GM23338 (cell line): Measurements from ENCODE around the gene NLN. TPM values are rescaled to one million over a fixed set of nuclear protein-coding genes. Genes with fewer than 3 reads are reported as not detected.

ENCODE experiments used
- ATAC-seq: fragments of 200-7000 bp; cut with Tn5 transposase; 3 replicates; pipeline ENCODE4 v1.9.1; 2020
- DNase-seq: peaks from one replicate; pipeline ENCODE4 v3.0.0-alpha.2; 2015; ENCODE audit warnings: low spot score
- H2AFZ ChIP-seq: fragments of 200-600 bp; sonication (generic); 2 replicates; pipeline ENCODE4 v1.8.0; 2016; ENCODE audit warnings: antibody characterized with exemption, mild to moderate bottlenecking, moderate library complexity
- H3F3A ChIP-seq: fragments of 200-600 bp; sonication (generic); replicated peaks from 2 replicates; pipeline ENCODE4 v1.8.0; 2017; ENCODE audit warnings: antibody characterized with exemption, mixed run types, low read depth
- H3K27ac ChIP-seq: fragments of 200-600 bp; sonication (generic); 2 replicates; pipeline ENCODE4 v1.6.1; 2016; ENCODE audit warnings: low read depth
- H3K27me3 ChIP-seq: fragments of 200-600 bp; sonication (generic); 2 replicates; pipeline ENCODE4 v1.8.0; 2016; ENCODE audit warnings: mild to moderate bottlenecking, mixed run types, moderate library complexity; ENCODE audit not compliant: insufficient read depth
- H3K36me3 ChIP-seq: fragments of 200-600 bp; sonication (generic); 2 replicates; pipeline ENCODE4 v1.8.0; 2016; ENCODE audit warnings: mild to moderate bottlenecking; ENCODE audit not compliant: insufficient read depth
- H3K4me1 ChIP-seq: fragments of 200-600 bp; sonication (generic); 2 replicates; pipeline ENCODE4 v1.8.0; 2016; ENCODE audit warnings: mild to moderate bottlenecking, moderate library complexity; ENCODE audit not compliant: insufficient read depth
- H3K4me2 ChIP-seq: fragments of 200-600 bp; sonication (generic); 2 replicates; pipeline ENCODE4 v1.7.1; 2017; ENCODE audit warnings: mixed run types
- H3K4me3 ChIP-seq: fragments of 200-600 bp; sonication (generic); 2 replicates; pipeline ENCODE4 v1.6.1; 2016; ENCODE audit warnings: mixed run types
- H3K79me2 ChIP-seq: fragments of 200-600 bp; sonication (generic); replicated peaks from 2 replicates; pipeline ENCODE4 v1.8.0; 2017; ENCODE audit warnings: mild to moderate bottlenecking; ENCODE audit not compliant: insufficient read depth
- H3K9me2 ChIP-seq: fragments of 200-600 bp; sonication (generic); 2 replicates; pipeline ENCODE4 v1.8.0; 2017; ENCODE audit not compliant: insufficient read depth
- H4K20me1 ChIP-seq: fragments of 200-600 bp; sonication (generic); replicated peaks from 2 replicates; pipeline ENCODE4 v1.8.0; 2017; ENCODE audit warnings: mild to moderate bottlenecking; ENCODE audit not compliant: insufficient read depth
- H3K27ac Mint-ChIP-seq: 2 replicates; pipeline ENCODE4 v1.8.0; 2020; ENCODE audit warnings: inconsistent platforms, mild to moderate bottlenecking, moderate library complexity, mixed read lengths
- H3K27me3 Mint-ChIP-seq: 3 replicates; pipeline ENCODE4 v1.8.0; 2022; ENCODE audit warnings: low read depth, mild to moderate bottlenecking, moderate library complexity, mixed read lengths, inconsistent platforms; ENCODE audit not compliant: insufficient read depth, poor library complexity
- H3K36me3 Mint-ChIP-seq: 3 replicates; pipeline ENCODE4 v1.8.0; 2021; ENCODE audit warnings: low read depth, mild to moderate bottlenecking, inconsistent platforms, moderate library complexity, mixed read lengths
- H3K4me1 Mint-ChIP-seq: 3 replicates; pipeline ENCODE4 v1.8.0; 2020; ENCODE audit warnings: mild to moderate bottlenecking, inconsistent platforms, mixed read lengths
- H3K4me3 Mint-ChIP-seq: 3 replicates; pipeline ENCODE4 v1.8.0; 2021; ENCODE audit warnings: moderate library complexity, mild to moderate bottlenecking, inconsistent platforms, mixed read lengths
- H3K9me3 Mint-ChIP-seq: 3 replicates; pipeline ENCODE4 v1.8.0; 2020; ENCODE audit warnings: moderate library complexity, mild to moderate bottlenecking, inconsistent platforms, mixed read lengths
- CTCF ChIP-seq, 2 experiments: fragments of 200-600 bp in 1 of 2; sonication (generic) in 1 of 2; conservative IDR thresholded peaks; 2 replicates each; pipeline versions ENCODE4 v1.5.1 to v1.6.1; 2016 to 2017; ENCODE audit warnings: antibody characterized with exemption in 2 of 2, low read depth in 2 of 2, mild to moderate bottlenecking in 2 of 2, moderate library complexity in 1 of 2
- ETS1 ChIP-seq: IDR thresholded peaks from 2 replicates; pipeline ENCODE4 v1.6.1; 2016; ENCODE audit warnings: antibody characterized with exemption
- JUNB ChIP-seq: IDR thresholded peaks from one replicate; pipeline ENCODE4 v1.6.1; 2016; ENCODE audit warnings: antibody characterized with exemption; ENCODE audit not compliant: unreplicated experiment
- NANOG ChIP-seq: IDR thresholded peaks from 2 replicates; pipeline ENCODE4 v1.6.1; 2016; ENCODE audit warnings: antibody characterized with exemption, borderline replicate concordance
- POLR2AphosphoS5 ChIP-seq: IDR thresholded peaks from 2 replicates; pipeline ENCODE4 v1.6.1; 2016; ENCODE audit warnings: antibody characterized with exemption, low read depth
- REST ChIP-seq: IDR thresholded peaks from one replicate; pipeline ENCODE4 v1.6.1; 2018; ENCODE audit warnings: antibody characterized with exemption; ENCODE audit not compliant: unreplicated experiment
- STAT1 ChIP-seq: IDR thresholded peaks from one replicate; pipeline ENCODE4 v1.6.1; 2016; ENCODE audit warnings: antibody characterized with exemption; ENCODE audit not compliant: unreplicated experiment
- ZNF114 ChIP-seq: fragments of 250-450 bp; sonication (Bioruptor Pico); IDR thresholded peaks from 2 replicates; pipeline ENCODE4 v1.5.0; 2020; ENCODE audit warnings: mild to moderate bottlenecking, moderate library complexity
- ZNF331 ChIP-seq: fragments of 250-450 bp; sonication (Bioruptor Pico); IDR thresholded peaks from 2 replicates; pipeline ENCODE4 v1.5.0; 2020; ENCODE audit warnings: low read depth, mild to moderate bottlenecking, moderate library complexity
- polyA plus RNA-seq: library from polyadenylated mRNA; unstranded; fragments of >200 nt; fragmentation: Nextera tagmentation; extraction: Ambion mirVana; gene quantifications from 2 replicates; pipeline ENCODE4 v1.2.1, GENCODE V29; 2016
- total RNA-seq: library from RNA; depleted of rRNA; stranded (reverse); fragments of >200 nt; shearing (Covaris generic); gene quantifications from 2 replicates; pipeline ENCODE4 v1.2.3, GENCODE V29; 2014
- TF ChIP-seq, protein P1 (sequence below): fragments of 250-450 bp; sonication (Bioruptor Pico); IDR thresholded peaks from 2 replicates; pipeline ENCODE4 v1.5.0; 2020; ENCODE audit warnings: mild to moderate bottlenecking, moderate library complexity

NLN gene
- total and polyA plus RNA-seq, 2 experiments from 2014 or later: 56.4 to 168 TPM

GRCh38 chr5:65811885-65812284, 89.9 kb downstream of the NLN start (continued):
- TF ChIP-seq, protein P1, sequence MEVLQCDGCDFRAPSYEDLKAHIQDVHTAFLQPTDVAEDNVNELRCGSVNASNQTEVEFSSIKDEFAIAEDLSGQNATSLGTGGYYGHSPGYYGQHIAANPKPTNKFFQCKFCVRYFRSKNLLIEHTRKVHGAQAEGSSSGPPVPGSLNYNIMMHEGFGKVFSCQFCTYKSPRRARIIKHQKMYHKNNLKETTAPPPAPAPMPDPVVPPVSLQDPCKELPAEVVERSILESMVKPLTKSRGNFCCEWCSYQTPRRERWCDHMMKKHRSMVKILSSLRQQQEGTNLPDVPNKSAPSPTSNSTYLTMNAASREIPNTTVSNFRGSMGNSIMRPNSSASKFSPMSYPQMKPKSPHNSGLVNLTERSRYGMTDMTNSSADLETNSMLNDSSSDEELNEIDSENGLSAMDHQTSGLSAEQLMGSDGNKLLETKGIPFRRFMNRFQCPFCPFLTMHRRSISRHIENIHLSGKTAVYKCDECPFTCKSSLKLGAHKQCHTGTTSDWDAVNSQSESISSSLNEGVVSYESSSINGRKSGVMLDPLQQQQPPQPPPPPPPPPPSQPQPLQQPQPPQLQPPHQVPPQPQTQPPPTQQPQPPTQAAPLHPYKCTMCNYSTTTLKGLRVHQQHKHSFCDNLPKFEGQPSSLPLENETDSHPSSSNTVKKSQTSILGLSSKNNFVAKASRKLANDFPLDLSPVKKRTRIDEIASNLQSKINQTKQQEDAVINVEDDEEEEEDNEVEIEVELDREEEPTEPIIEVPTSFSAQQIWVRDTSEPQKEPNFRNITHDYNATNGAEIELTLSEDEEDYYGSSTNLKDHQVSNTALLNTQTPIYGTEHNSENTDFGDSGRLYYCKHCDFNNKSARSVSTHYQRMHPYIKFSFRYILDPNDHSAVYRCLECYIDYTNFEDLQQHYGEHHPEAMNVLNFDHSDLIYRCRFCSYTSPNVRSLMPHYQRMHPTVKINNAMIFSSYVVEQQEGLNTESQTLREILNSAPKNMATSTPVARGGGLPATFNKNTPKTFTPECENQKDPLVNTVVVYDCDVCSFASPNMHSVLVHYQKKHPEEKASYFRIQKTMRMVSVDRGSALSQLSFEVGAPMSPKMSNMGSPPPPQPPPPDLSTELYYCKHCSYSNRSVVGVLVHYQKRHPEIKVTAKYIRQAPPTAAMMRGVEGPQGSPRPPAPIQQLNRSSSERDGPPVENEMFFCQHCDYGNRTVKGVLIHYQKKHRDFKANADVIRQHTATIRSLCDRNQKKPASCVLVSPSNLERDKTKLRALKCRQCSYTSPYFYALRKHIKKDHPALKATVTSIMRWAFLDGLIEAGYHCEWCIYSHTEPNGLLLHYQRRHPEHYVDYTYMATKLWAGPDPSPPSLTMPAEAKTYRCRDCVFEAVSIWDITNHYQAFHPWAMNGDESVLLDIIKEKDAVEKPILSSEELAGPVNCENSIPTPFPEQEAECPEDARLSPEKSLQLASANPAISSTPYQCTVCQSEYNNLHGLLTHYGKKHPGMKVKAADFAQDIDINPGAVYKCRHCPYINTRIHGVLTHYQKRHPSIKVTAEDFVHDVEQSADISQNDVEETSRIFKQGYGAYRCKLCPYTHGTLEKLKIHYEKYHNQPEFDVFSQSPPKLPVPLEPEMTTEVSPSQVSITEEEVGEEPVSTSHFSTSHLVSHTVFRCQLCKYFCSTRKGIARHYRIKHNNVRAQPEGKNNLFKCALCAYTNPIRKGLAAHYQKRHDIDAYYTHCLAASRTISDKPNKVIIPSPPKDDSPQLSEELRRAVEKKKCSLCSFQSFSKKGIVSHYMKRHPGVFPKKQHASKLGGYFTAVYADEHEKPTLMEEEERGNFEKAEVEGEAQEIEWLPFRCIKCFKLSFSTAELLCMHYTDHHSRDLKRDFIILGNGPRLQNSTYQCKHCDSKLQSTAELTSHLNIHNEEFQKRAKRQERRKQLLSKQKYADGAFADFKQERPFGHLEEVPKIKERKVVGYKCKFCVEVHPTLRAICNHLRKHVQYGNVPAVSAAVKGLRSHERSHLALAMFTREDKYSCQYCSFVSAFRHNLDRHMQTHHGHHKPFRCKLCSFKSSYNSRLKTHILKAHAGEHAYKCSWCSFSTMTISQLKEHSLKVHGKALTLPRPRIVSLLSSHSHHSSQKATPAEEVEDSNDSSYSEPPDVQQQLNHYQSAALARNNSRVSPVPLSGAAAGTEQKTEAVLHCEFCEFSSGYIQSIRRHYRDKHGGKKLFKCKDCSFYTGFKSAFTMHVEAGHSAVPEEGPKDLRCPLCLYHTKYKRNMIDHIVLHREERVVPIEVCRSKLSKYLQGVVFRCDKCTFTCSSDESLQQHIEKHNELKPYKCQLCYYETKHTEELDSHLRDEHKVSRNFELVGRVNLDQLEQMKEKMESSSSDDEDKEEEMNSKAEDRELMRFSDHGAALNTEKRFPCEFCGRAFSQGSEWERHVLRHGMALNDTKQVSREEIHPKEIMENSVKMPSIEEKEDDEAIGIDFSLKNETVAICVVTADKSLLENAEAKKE (CRISPR knock-in tag): no peak
- no peak for TF ChIP-seq POLR2AphosphoS5
- TF ChIP-seq STAT1: no peak
- no peak for TF ChIP-seq JUNB
- no peak for TF ChIP-seq ETS1

DNA sequence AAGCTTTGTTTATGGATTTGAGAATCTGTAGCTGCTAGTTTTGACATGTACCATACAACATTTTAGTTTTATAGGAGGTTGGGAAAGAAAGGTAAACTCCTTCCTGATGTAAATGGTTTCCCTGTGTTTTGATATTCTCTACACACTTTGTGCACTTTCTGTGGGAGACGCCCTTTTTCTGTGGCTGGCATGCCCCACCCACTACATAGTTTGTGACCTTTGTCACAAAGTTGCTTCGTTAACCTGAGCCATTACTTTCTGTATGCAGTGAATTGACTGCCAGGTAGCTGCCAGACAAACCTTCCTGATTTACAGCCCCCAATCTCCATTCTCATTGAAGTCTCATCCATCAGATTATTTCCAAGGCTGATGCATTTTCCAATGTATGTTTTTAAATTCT, 90.6 kb downstream of the NLN start:
- no peak for TF ChIP-seq ZNF114 (CRISPR knock-in tag)
- TF ChIP-seq CTCF (conservative IDR thresholded peaks at IDR 0.05; ENCODE audit: low read depth in 2 of 2): no peak
- no peak for TF ChIP-seq POLR2AphosphoS5
- no peak for TF ChIP-seq NANOG
- TF ChIP-seq ZNF331 (CRISPR knock-in tag): no peak
- TF ChIP-seq STAT1: no peak
- TF ChIP-seq REST: no peak
- no peak for TF ChIP-seq JUNB
- no peak for TF ChIP-seq ETS1
- Mint-ChIP-seq H3K27ac (no peak overlapping the region), H3K9me3 (no peaks in the 10 kb centered on the region), H3K27me3 (peaks cover 3% of the 10 kb centered on the region), H3K36me3 (peaks cover 75% of the 10 kb centered on the region), H3K4me3 (no peak overlapping the region), H3K4me1 (peaks cover 9% of the 10 kb centered on the region; the same call in 2 of the 3 replicates)
- Histone ChIP-seq H3K4me2 (no peak overlapping the region), H3K36me3 (peaks cover 37% of the 10 kb centered on the region; the same call in 1 of the 2 replicates), H4K20me1 (0 out of 2 replicates have a peak, but pooled peaks cover 9% of the 10 kb centered on the region), H3K27me3 (no peaks in the 10 kb centered on the region), H3F3A (no peaks in the 10 kb centered on the region), H3K79me2 (no peaks in the 10 kb centered on the region), H3K27ac (no peak overlapping the region), H2AFZ (no peak overlapping the region), H3K4me1 (peaks cover 8% of the 10 kb centered on the region; the same call in 1 of the 2 replicates), H3K9me2 (no peaks in the 10 kb centered on the region), H3K4me3 (no peak overlapping the region)
- DNase-seq (no peak), ATAC-seq (no peak)
